Measurements from ENCODE around the gene SMIM24. TPM values are rescaled to one million over a fixed set of nuclear protein-coding genes. Genes with fewer than 3 reads are reported as not detected.

Gene SMIM24
- total RNA-seq, 1 donor from 2014 or later = not detected

- H3K4me3 Mint-ChIP-seq (ENCODE audit: unreplicated experiment) = no peak overlapping the region
- peaks cover 4% of the 10 kb centered on the region for H3K36me3 Mint-ChIP-seq (ENCODE audit: low read depth, unreplicated experiment)
- H3K4me1 Mint-ChIP-seq (ENCODE audit: unreplicated experiment) = peaks cover 3% of the 10 kb centered on the region
- no peaks in the 10 kb centered on the region for H3K9me3 Mint-ChIP-seq (ENCODE audit: unreplicated experiment)
- DNase-seq (ENCODE audit: low spot score) = no peak
- peaks cover 19% of the 10 kb centered on the region for H3K27me3 Mint-ChIP-seq (ENCODE audit: unreplicated experiment)
- TF ChIP-seq CTCF (IDR thresholded peaks at IDR 0.05; ENCODE audit: unreplicated experiment) = no peak
- no peak overlapping the region for H3K27ac Mint-ChIP-seq (ENCODE audit: unreplicated experiment)
Observed at GRCh38 chr19:3464587-3465235, 15.6 kb downstream of the SMIM24 start.

- H3K4me1 Mint-ChIP-seq (ENCODE audit: unreplicated experiment) = peaks cover 3% of the 10 kb centered on the region
- peaks cover 4% of the 10 kb centered on the region for H3K36me3 Mint-ChIP-seq (ENCODE audit: low read depth, unreplicated experiment)
- no peak for DNase-seq (ENCODE audit: low spot score)
- no peak for TF ChIP-seq CTCF (IDR thresholded peaks at IDR 0.05; ENCODE audit: unreplicated experiment)
- no peak overlapping the region for H3K4me3 Mint-ChIP-seq (ENCODE audit: unreplicated experiment)
- H3K9me3 Mint-ChIP-seq (ENCODE audit: unreplicated experiment) = no peaks in the 10 kb centered on the region
- H3K27me3 Mint-ChIP-seq (ENCODE audit: unreplicated experiment) = peaks cover 17% of the 10 kb centered on the region
- H3K27ac Mint-ChIP-seq (ENCODE audit: unreplicated experiment) = no peak overlapping the region
Observed at GRCh38 chr19:3463714-3464586, 16.4 kb downstream of the SMIM24 start.

GRCh38 chr19:3462991-3463713, 17.2 kb downstream of the SMIM24 start:
- no peak overlapping the region for H3K4me3 Mint-ChIP-seq (ENCODE audit: unreplicated experiment)
- H3K36me3 Mint-ChIP-seq (ENCODE audit: low read depth, unreplicated experiment) = peaks cover 4% of the 10 kb centered on the region
- no peak for DNase-seq (ENCODE audit: low spot score)
- H3K27me3 Mint-ChIP-seq (ENCODE audit: unreplicated experiment) = peaks cover 16% of the 10 kb centered on the region
- no peak for TF ChIP-seq CTCF (IDR thresholded peaks at IDR 0.05; ENCODE audit: unreplicated experiment)
- peaks cover 3% of the 10 kb centered on the region for H3K4me1 Mint-ChIP-seq (ENCODE audit: unreplicated experiment)
- H3K27ac Mint-ChIP-seq (ENCODE audit: unreplicated experiment) = no peak overlapping the region
- no peaks in the 10 kb centered on the region for H3K9me3 Mint-ChIP-seq (ENCODE audit: unreplicated experiment)

GRCh38 chr19:3459965-3460582, 20.3 kb downstream of the SMIM24 start:
- no peak for TF ChIP-seq CTCF (IDR thresholded peaks at IDR 0.05; ENCODE audit: unreplicated experiment)
- DNase-seq (ENCODE audit: low spot score) = no peak
- no peak overlapping the region for H3K27ac Mint-ChIP-seq (ENCODE audit: unreplicated experiment)
- H3K4me1 Mint-ChIP-seq (ENCODE audit: unreplicated experiment) = peaks cover 3% of the 10 kb centered on the region
- H3K36me3 Mint-ChIP-seq (ENCODE audit: low read depth, unreplicated experiment) = peaks cover 4% of the 10 kb centered on the region
- peaks cover 13% of the 10 kb centered on the region for H3K27me3 Mint-ChIP-seq (ENCODE audit: unreplicated experiment)
- no peaks in the 10 kb centered on the region for H3K9me3 Mint-ChIP-seq (ENCODE audit: unreplicated experiment)
- no peak overlapping the region for H3K4me3 Mint-ChIP-seq (ENCODE audit: unreplicated experiment)

All from endothelial cell (in vitro differentiated cells).